ENCODE measurements around the gene TEKT2. TPM values are rescaled to one million over a fixed set of nuclear protein-coding genes. Genes with fewer than 3 reads are reported as not detected.

TEKT2 gene
- total RNA-seq, 1 experiment from 2014 or later: 0.20 TPM

GRCh38 chr1:36125129-36125991, 41.5 kb downstream of the TEKT2 start, which contains the start of gene COL8A2:
Gene COL8A2 (minus strand): TSS chr1:36125222. CDS start chr1:36100242, 24,980 bp downstream.
- H4K20me1 ChIP-seq (ENCODE audit: control insufficient read depth, insufficient read depth, insufficient read length): no peaks in the 10 kb centered on the region
- peaks cover 2% of the 10 kb centered on the region; the same call in 1 of the 2 replicates for H3K4me1 ChIP-seq (ENCODE audit: insufficient read depth, low read length)
- H4K91ac ChIP-seq (ENCODE audit: insufficient read length, low read depth, low read length): no peak within 1 kb of the TSS
- no peak within 1 kb of the TSS for H2AFZ ChIP-seq (ENCODE audit: low read length)
- peaks cover 2% of the 10 kb centered on the region for H3K23me2 ChIP-seq (ENCODE audit: insufficient read length, low read depth, low read length, poor library complexity, severe bottlenecking)
- peak within 1 kb of the TSS; percentile 48; the same call in 1 of the 2 replicates for H3K14ac ChIP-seq (ENCODE audit: insufficient read depth, low read length)
- no peak within 1 kb of the TSS for H3K27ac Mint-ChIP-seq
- peak within 1 kb of the TSS; percentile 58 to 81 for H3K4me3 Mint-ChIP-seq
- peaks cover 17% of the 10 kb centered on the region; the same call in 1 of the 2 replicates for H3K27me3 ChIP-seq (ENCODE audit: insufficient read depth, low read length)
- no peak within 1 kb of the TSS for H3T11ph ChIP-seq (ENCODE audit: low read length)
- H4K8ac ChIP-seq (replicated peaks; ENCODE audit: insufficient read length, low read depth, low read length): no peak within 1 kb of the TSS
- peaks cover 12 to 15% of the 10 kb centered on the region in 2 experiments for H3K4me1 Mint-ChIP-seq
- no peak within 1 kb of the TSS for H2BK120ac ChIP-seq (ENCODE audit: low read depth, low read length, poor library complexity, severe bottlenecking)
- H3K79me1 ChIP-seq (ENCODE audit: insufficient read depth, low read depth, low read length, poor library complexity, severe bottlenecking): no peaks in the 10 kb centered on the region
- no CpG with 5 or more reads among the region's 77 CpGs for WGBS (ENCODE audit: extremely low coverage, insufficient read length, low lambda C conversion rate)
- H3K36me3 Mint-ChIP-seq (ENCODE audit: insufficient read depth in 1 of 3, low read depth in 3 of 3): no peaks in the 10 kb centered on the region
- H3K23ac ChIP-seq (ENCODE audit: insufficient read length, low read depth, low read length): no peak within 1 kb of the TSS
- no peak within 1 kb of the TSS for H3K56ac ChIP-seq (ENCODE audit: insufficient read length, low read depth, low read length)
- TF ChIP-seq CTCF (conservative IDR thresholded peaks at IDR 0.05): no peak
- H3K18ac ChIP-seq (ENCODE audit: insufficient read length, low read depth, low read length): peak within 1 kb of the TSS; percentile 7
- no peak within 1 kb of the TSS for H2BK12ac ChIP-seq (ENCODE audit: insufficient read length, low read depth, low read length)
- H3K4me2 ChIP-seq (ENCODE audit: insufficient read depth, insufficient read length, low read length): peak within 1 kb of the TSS; percentile 15
- H3K9ac ChIP-seq (ENCODE audit: extremely low read depth, insufficient read length, low read length): no peak within 1 kb of the TSS
- peak; percentile 48 for DNase-seq
- H2BK5ac ChIP-seq (ENCODE audit: insufficient read length, low read length): no peak within 1 kb of the TSS
- no peaks in the 10 kb centered on the region for H3K9me3 ChIP-seq (ENCODE audit: control insufficient read depth, low read depth, low read length)
- no peak within 1 kb of the TSS for H2BK15ac ChIP-seq (ENCODE audit: low read depth, low read length)
- H2BK20ac ChIP-seq (ENCODE audit: low read depth, low read length, poor library complexity, severe bottlenecking): no peak within 1 kb of the TSS
- no peaks in the 10 kb centered on the region; a peak in 1 of 5 replicates for H3K9me3 Mint-ChIP-seq
- no peak within 1 kb of the TSS for H2AK5ac ChIP-seq (ENCODE audit: insufficient read length, low read length)
- peaks cover 46% of the 10 kb centered on the region for H3K27me3 Mint-ChIP-seq (ENCODE audit: low read depth)
- no peak within 1 kb of the TSS for H3K4ac ChIP-seq (ENCODE audit: low read depth, low read length)
- no peaks in the 10 kb centered on the region for H3K79me2 ChIP-seq (ENCODE audit: insufficient read depth, low read length)
- no peak within 1 kb of the TSS for H3K27ac ChIP-seq (ENCODE audit: insufficient read length, low read depth, low read length)
- H4K5ac ChIP-seq (ENCODE audit: insufficient read length, low read depth, low read length): no peak within 1 kb of the TSS

Data from H9 (cell line).